Measurements from ENCODE around the gene FAM107B.
"Not testable (repeated sequence)": the region's sequence is repeated elsewhere in the genome, so short reads cannot be mapped to it uniquely, and the experiment has no call there.

FAM107B gene

GRCh38 chr10:14692344-14693076 lies 82.2 kb downstream of the FAM107B start:
- no peak for DNase-seq (ENCODE audit: low read depth)

- DNase-seq (ENCODE audit: low read depth), result no peak
Measured at GRCh38 chr10:14691359-14691758, 83.3 kb downstream of the FAM107B start.

- DNase-seq (ENCODE audit: low read depth), result peak; percentile 39
Measured at GRCh38 chr10:14688606-14689005, 86.1 kb downstream of the FAM107B start.

GRCh38 chr10:14688189-14688588 lies 86.5 kb downstream of the FAM107B start:
- DNase-seq (ENCODE audit: low read depth), result not testable (repeated sequence)

GRCh38 chr10:14687340-14687739 lies 87.4 kb downstream of the FAM107B start:
- DNase-seq (ENCODE audit: low read depth), result no peak

- no peak for DNase-seq (ENCODE audit: low read depth)
Measured at GRCh38 chr10:14686356-14686755, 88.3 kb downstream of the FAM107B start.

GRCh38 chr10:14684354-14684753 lies 90.3 kb downstream of the FAM107B start:
- DNase-seq (ENCODE audit: low read depth), result no peak

- DNase-seq (ENCODE audit: low read depth), result no peak
Measured at GRCh38 chr10:14683256-14683655, 91.4 kb downstream of the FAM107B start.

- DNase-seq (ENCODE audit: low read depth), result no peak
Measured at GRCh38 chr10:14681802-14682201, 92.9 kb downstream of the FAM107B start.

- no peak for DNase-seq (ENCODE audit: low read depth)
Measured at GRCh38 chr10:14681305-14681704, 93.4 kb downstream of the FAM107B start.

GRCh38 chr10:14678637-14679036 lies 96.1 kb downstream of the FAM107B start:
- DNase-seq (ENCODE audit: low read depth), result no peak

- no peak for DNase-seq (ENCODE audit: low read depth)
Measured at GRCh38 chr10:14676732-14677131, 98.0 kb downstream of the FAM107B start.

GRCh38 chr10:14674376-14675050 lies 100.2 kb downstream of the FAM107B start:
- DNase-seq (ENCODE audit: low read depth), result no peak

- DNase-seq (ENCODE audit: low read depth), result no peak
Measured at GRCh38 chr10:14673189-14673861, 101.4 kb downstream of the FAM107B start.

GRCh38 chr10:14671386-14671831 lies 103.3 kb downstream of the FAM107B start:
- DNase-seq (ENCODE audit: low read depth), result no peak

- DNase-seq (ENCODE audit: low read depth), result peak; percentile 33
Measured at GRCh38 chr10:14670551-14671240, 104.0 kb downstream of the FAM107B start.

- DNase-seq (ENCODE audit: low read depth), result no peak
Measured at GRCh38 chr10:14669576-14669975, 105.1 kb downstream of the FAM107B start.

- no peak for DNase-seq (ENCODE audit: low read depth)
Measured at GRCh38 chr10:14667781-14668180, 106.9 kb downstream of the FAM107B start.

- no peak for DNase-seq (ENCODE audit: low read depth)
Measured at GRCh38 chr10:14667280-14667679, 107.4 kb downstream of the FAM107B start.

GRCh38 chr10:14665865-14666857 lies 108.5 kb downstream of the FAM107B start:
- peak; percentile 18 for DNase-seq (ENCODE audit: low read depth)

GRCh38 chr10:14665304-14665703 lies 109.4 kb downstream of the FAM107B start:
- DNase-seq (ENCODE audit: low read depth), result peak; percentile 15
